GM21528 (cell line): Measurements from ENCODE around the gene SUPT4H1.
A peak's percentile ranks its signal among the peaks of the same experiment; 100 is the strongest.

ENCODE experiments used
- ATAC-seq: cut with Tn5 transposase; IDR thresholded peaks from one replicate; pipeline ENCODE4 v1.9.1; 2021; ENCODE audit warnings: mild to moderate bottlenecking, moderate library complexity; ENCODE audit not compliant: unreplicated experiment, low FRiP score

The SUPT4H1 gene

DNA sequence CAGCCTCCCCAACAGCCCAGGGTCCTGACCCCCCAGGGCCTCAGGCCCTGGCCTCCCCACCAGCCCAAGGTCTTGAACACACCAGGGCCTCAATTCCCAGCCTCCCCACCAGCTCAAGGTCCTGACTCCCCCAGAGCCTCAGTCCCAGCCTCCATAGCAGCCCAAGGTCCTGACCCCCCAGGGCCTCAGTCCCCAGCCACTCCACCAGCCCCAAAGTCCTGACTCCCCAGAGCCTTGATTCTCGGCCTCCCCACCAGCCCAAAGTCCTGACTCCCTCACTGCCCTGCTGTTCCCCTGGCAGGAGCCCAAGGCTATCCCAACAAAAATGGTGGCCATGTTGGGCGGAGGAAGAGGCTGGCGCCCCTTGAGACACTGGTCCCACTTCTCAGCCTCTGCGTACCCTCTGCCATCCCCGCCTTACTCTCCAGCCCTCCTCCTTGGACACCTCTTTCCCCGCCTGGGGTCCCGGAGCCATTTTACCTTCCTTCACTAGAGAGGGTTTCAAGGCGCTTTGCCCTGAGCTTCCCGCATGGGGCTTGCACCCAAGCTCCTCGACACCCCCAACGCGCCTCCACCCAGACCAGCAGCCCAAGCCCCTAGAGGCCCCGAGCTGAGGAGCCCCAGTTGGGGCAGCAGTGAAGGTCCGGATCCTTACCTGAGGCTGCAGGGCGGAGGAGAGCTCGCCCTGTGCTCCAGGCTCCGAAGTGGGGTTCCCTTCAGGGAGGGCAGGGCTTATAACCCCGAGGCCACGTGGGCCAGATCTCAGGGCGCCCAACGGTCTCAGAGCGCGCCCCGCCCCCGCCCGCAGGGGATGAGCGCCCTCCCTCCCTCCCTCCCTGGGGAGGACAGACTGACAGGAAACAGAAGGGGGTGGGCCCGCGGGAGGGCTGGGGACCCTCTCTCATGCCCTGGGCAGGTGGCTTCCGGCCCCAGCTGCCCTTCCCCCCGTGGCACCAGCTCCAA is 19.9 kb downstream of the SUPT4H1 start:
- no peak for ATAC-seq

DNA sequence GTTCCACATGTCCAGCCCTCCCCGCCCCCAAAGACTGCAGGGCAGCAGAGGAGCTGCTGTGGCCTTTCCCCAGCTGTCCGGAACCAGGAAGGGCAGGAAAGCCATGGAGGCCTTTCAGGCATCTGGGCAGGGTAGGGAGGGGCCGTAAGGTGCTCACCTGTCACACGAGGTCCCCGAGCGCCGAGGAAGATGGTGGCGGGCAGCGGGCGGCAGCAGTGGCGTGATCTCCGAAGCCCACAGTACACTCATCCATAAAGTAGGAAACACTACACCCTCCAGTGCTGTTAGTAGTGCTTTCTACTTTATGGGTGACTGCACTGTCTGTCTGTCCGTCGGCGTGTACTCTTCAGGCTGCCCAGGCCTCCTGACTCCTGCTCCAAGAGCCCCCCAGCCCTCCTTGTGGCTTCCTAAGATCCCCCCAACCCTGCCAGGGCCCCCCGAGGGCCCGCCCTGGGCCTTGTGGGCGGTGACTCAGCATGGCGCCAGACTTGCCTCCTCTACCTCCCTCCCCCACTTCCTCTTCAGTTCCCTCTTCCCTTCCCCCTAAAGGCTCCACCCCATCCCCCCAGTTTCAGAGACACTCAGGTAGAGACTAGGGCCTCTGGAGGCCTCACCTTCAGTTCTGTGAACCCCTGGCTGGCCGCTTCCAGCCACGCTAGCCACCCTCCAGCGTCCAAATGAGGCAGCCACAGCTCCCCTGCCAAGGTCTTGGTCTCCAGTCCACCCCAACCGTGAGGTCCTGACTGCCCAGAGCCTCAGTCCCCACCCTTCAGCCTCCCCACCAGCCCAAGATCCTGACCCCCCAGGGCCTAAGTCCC is 20.8 kb downstream of the SUPT4H1 start:
- ATAC-seq = no peak

DNA sequence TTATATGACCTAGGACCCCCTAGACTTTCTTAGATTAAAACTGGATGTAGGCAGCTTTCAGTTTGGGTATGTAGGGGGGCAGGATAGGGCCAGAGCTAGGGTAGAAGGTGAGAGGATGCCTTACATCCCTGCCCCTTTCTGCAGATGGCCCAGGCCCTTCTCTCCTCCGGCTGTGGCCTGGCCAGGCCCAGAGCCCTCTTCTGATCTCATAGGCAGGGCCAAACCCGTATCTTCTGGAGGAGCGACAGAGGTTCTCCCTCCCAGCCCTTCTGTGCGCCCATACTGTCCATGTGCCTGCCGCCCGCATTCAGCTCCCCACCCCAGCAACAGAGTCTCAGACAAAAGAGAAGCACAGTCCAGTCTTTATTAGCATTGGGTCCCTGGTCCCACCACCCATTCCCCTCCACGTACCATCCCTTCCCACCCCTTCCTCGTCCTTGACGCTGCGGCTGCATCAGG is 21.4 kb downstream of the SUPT4H1 start:
- ATAC-seq = no peak

DNA sequence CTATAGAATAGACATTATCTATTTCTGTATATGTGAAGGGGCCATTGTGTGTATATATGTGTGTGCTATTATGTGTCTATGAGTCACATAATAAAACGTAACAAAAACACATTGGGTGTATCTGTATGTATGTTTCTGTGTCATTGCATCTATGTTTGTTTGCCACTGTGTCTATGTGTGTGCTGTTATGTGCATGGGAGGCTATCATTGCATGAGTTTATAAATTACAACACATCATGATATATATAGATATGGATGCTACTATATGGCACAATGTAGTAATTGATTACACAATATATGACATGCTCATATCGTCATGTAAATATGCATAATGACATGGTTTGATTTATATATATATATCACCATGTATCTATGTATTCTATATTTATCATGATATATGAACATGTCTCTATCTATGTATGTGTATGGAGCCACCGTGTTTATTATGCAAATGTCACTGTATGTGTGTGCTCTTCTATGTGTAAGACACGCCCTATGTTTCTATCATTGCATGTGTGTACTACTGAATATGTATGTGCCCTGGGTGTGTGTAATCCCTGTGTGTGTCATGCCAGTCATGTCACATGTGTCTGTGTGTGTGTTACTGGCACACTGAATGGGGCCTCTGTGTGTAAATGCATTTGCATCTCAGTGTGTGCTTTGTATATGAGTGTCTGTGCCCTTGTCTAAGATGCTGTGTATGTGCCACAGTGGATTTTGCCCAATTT is 22.0 kb downstream of the SUPT4H1 start:
- peak; percentile 5 for ATAC-seq

DNA sequence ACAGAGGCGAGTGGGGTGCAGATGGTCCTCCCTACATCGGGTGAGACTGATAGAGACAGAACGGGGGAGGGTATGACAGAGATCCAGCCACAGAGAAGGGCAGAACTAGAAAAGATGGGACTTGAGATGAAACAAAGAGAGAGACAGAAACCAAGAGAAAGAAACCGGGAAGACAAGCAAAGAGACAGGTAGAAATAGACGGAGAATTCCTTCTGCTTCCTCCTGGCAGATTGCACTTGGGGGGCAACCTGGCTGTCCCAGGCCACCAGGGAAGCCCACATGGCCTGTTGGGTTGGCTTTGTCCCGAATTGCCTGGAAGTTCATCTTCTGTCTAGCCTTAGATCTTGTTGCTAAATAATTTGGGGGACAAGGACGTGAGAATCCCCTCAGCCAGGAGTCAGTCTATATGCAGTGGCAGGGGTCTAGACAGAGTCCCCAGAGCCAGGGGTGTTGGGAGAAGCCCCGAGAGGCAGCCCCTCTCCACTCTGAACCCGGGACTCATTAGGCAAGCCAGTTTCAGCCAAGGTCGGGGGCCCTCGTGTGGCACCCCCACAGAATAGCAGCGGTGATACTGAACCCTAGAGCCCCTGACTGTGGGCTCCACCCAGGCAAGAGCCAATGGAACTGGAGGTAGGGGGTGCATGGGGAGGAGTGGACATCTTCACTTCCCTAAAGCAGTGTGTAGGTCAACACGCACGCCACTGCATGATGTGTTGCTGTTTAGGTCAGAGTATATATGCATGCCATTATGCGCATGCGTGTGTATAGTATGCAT is 22.8 kb downstream of the SUPT4H1 start:
- peak; percentile 44 for ATAC-seq

DNA sequence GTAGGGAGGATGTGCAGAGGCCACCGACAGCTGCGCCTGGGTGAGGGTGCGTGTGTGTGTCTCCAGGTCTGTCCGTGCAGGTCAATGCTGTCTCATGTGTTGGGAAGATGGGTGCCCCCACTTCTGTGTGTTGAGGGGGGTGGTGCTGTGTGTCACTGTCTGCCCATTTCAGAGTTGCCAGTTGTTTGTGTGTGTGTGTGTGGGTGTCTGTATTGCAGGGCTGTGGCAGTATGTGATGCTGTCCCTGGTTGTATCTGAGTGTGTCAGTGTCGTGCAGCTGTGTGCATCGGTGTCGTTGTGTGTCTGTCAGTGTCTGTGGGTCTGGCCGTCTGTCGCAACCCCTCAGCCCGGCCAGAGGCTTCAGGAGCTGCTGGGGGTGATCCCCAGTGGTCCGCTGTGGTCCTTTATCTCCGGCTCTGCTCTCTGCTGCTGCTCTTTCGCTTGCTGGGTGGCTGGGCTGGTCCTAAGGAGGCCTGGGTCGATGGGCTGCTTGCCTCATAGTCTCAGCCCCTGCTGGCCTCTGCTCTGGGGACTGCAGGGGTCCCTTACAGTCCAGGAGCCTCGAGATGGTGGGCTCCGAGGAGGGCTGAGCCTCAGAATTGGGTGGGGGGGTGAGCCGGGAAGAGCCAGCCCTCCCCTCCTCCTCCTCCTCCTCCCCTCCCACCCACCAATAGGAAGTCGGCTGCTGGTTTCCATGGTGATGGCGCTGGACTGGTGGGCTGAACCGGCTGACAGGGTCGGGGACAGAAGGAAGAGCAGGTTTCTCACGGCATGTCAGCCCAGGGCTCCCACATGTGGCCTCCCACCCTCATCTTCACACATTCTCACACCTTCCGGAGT is 23.6 kb downstream of the SUPT4H1 start, which contains the start of gene TSPOAP1:
TSPOAP1 (minus strand) TSS at position 601 of the 840 bp plus-strand sequence. CDS start 875 bp downstream, outside the sequence.
- ATAC-seq = peak; percentile 1

DNA sequence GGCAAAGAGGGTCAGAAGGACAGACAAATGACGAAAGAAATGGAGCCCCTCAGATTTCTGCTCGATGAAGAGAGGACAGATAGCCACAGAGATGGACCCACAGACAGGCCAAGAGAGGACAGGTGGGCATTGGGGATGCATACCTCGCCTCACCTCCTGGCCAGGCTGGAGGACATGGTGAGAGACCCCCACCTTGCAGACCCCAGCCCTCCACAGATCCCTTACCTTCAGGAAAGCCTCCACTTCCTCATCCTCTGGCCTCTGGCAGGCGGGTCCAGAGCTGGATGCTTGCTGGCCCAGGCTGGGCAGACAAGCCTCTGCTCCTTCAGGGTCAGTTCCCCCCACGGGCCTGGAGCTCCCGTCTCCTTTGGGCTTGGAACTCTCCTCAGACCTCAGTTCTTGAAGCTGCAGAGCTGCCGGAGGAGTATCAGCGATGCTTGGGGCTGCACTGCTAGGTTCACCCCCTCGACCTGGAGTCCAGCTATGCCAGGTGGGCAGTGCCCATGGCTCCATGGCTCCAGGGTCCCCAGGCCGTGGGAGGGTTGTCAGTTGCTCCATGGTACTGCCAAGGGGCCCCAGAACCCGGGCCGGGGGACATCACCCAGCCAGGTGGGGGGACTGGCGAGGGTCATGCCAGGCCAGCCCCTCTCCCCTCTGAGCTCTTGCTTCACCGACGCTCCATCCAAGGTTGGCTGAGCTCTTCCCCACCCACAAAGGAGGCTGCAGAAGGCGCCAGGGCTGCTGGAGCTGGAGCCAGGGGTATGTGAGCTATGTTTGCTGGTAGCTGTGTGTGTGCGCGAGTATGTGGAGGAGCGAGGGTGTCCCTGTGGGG is 24.4 kb downstream of the SUPT4H1 start:
- no peak for ATAC-seq

DNA sequence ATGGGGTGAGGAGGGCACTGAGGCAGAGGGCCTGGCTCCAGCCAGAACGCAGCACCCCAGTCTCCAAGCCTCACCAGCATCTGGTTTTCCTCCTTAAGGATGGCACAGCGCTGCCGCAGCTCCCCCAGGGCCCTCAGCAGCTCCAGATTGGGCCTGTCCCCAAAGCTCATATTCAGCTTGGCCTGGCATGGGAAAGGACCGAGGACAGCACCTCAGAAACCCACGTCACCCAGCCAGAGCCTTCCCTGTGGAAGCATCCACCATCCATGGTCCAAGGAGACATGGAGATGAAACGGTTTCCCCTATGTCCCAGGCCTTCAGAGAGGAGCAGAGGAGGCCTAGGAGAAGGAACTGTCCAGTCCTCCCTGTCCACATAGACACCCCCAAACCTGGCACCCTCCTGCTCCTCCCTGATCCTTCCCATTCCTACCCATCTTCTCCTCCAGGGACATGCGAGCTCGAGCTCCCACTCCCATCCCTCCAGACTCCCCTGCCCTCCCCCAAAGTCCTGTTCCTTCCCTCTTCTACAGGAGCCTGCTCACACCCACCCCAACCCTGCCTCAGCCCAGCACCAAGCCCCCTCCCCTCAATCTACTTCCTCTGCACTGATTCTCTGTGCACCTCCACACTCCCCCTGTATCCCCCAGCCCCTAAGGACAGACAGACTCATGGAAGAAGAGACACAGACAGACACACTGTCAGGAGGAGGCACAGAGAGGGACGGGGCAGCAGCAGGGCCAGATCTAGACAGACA is 25.2 kb downstream of the SUPT4H1 start:
- no peak for ATAC-seq

DNA sequence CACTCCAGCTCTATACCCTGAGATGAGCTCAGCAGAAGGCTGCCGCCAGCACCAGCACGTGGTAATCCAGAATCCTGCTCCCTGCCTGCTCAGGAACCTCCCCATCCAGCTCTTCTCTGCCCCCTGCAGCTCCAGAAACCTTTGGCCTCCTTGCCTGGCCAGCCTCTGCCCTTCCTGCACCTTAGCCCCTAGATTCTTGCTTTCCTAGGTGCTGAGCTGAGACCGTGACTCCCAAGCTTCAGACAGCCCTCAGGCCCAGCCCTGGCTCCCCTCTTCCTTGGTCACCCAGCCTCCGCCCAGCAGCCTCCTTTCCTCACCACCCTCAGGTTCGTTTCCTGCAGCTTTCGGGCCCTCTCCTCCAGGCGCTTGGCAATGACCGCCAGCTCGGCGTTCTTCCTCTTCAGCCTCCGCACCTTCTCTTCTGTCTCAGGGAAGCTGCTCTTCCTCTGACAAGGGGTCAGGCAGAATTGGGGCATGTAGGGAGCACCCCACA is 26.0 kb downstream of the SUPT4H1 start:
- ATAC-seq = no peak

DNA sequence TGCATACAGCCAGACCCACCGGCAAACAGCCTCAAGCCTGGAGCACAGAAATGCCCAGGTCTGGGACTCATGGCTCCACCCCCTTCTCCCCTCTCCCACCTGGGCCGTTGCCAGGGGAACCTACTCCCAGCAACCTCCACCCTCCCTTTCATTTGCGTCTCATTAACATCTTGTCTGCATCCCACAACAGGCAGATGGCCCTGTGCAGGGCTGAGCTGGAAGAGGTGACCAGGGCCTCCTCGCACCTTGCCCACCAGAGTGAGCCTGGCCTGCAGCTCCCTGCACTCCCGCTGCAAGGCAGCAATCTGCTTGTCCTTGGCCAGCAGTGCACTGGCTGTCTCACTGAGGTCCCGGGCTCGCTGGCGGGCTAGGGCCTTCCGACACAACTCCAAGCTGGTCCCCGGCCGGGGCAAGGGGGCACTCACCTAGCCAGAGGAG is 26.7 kb downstream of the SUPT4H1 start:
- no peak for ATAC-seq

DNA sequence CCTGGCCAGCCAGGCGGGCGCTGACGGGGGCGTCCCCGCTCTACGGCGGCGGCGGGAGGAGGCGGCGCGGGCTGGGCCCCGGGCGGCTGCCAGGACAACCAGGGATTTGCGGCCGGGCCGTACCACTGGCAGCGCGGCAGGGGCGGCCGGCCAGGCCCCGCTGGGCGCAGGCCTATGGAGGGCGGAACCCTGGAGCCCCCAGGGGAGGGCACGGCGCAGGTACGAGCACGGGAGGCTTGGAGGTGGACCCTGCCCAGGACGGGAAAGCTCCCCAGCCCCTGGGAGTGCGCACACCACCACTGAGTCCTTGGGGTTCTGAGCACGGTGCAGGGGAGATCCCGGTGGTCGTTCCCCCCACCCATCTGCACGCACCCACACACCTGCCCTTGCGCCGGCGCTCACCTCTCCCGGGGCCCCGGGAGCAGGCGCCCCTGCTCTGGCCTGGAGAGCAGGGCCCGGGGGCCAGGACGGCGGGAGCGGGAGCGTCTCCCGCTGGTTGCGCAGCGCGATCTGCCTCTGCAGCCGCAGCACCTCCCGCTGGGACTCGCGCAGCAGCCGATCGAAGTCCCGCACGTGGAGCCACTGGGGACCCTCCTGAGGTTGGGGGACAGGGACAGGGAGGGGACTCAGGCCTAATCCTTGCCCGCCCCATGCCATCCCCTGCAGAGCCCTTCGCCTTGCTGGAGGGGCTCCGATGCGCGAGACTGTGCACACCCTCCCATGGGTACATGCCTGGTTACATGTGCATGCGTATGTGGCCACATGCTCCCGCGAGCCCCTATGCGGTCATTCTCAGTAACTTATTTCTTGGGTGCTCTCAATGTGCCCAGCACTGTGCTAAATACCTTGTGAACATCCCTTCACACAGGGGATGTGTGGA is 27.4 kb downstream of the SUPT4H1 start:
- no peak for ATAC-seq

DNA sequence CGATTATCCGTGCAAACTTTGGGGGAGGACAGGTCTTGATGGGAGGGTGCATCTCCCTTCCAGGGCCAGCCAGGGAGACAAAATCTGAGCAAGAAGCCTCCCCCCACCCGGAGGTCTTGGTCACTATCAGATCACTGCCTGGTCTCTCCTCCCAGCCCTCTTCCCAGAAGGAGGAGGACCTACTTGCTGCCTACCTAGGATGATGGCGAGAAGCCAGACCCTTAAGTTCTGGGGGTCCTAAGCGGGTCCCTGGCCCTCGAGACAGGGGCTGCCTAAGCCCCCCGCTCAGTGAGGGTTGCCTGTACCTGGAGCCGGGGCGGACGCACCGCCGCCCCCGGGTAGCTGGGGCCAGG is 28.0 kb downstream of the SUPT4H1 start:
- no peak for ATAC-seq

DNA sequence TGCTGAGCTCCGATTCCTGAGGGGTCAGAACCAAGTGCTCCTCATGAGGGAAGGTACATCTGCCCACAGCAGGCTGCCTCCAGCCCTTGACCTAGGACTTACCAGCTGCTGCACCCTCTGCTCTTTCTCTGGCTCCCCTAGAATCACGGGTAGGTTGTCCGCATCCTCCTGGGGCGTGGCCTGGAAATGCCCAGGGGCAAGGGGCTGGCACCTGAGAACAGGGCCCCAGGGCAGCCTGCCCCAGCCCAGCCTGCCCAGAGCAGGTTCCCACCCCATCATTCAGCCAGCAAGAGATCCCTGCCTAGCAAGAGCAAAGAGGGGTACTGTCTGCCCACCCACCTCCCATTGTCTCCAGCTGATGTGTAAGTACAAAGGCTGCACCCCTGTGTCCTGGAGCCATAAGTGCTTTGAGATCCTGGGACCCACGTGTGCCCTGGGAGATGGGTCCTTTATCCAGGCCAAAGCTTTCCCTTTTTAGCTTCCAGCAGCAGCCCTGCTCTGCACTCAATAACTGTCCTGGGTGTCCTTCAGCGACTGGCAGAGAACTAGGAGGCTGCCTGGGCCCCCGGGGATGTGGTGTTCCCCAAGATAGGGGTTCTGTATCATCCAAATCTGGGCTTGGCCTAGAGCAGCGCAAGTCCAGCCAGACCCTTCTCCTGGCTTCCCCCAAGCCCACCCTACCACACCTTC is 28.5 kb downstream of the SUPT4H1 start:
- ATAC-seq = no peak

DNA sequence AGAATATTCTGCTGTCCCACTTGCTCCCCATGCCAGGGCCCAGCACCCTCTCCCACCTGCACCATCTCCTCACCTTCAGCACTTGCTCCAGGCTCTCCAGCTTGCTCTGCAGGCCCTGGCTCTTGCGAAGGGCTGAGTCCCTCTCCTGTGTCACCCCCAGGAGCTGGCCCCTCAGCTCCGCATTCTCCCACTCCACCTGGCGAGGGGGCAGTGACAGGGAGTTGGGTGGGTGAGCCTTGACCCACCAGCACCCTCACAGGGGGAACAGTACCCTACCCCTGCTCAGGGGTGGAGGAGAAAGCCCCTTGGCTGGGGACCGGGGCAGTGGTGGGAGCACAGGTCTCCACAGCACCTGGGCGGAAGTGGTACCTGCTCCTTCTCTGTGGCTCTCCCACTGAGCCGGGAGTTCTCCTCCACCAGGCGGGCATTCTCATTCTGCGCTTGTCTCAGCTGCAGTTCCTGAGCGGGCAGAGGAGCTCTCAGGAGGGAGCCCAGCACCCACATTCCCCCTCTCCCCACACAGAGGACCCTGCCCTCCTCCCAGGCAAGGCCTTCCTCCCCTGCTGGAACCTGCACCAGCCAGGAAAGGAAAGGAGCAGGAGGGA is 29.3 kb downstream of the SUPT4H1 start:
- ATAC-seq = no peak
